HG03060 (cell line): ENCODE measurements around the gene TMEFF2.
"Not testable (repeated sequence)": the region's sequence is repeated elsewhere in the genome, so short reads cannot be mapped to it uniquely, and the experiment has no call there.

ENCODE experiments used
- ATAC-seq: cut with Tn5 transposase; IDR thresholded peaks from one replicate; pipeline ENCODE4 v1.9.1; 2021; ENCODE audit warnings: low read depth, moderate number of reproducible peaks; ENCODE audit not compliant: unreplicated experiment

The TMEFF2 gene

DNA sequence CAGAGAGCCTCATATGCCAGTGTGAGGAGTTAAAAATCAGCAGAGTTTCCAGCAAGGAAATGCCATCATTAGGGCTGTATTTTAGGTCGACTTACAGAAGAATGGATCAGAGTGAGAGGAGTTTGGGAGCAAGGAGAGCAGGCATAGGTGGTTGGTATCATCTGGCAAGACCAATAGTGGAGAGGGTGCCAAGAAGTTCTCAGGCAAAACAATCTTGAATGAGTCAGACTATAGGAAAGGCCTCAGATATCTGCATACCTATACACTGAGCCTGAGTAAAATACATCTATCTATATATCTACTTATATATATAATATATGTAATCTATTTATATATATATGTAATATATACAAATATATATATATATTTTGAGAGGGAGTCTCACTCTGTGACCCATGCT is 57.3 kb downstream of the TMEFF2 start:
- no peak for ATAC-seq

DNA sequence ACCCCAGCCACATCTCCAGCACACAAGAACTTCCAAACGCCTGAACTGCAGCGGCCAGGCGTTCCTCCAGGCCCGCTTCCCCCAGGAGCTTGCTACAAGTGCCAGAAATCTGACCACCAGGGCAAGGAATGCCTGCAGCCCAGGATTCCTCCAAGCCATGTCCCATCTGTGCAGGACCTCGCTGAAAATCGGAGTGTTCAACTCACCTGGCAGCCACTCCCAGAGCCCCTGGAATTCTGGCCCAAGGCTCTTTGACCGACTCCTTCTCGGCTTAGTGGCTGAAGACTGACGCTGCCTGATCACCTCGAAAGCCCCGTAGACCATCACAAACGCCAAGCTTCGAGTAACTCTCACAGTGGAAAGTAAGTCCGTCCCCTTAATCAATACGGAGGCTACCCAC is 62.1 kb downstream of the TMEFF2 start:
- not testable (repeated sequence) for ATAC-seq

DNA sequence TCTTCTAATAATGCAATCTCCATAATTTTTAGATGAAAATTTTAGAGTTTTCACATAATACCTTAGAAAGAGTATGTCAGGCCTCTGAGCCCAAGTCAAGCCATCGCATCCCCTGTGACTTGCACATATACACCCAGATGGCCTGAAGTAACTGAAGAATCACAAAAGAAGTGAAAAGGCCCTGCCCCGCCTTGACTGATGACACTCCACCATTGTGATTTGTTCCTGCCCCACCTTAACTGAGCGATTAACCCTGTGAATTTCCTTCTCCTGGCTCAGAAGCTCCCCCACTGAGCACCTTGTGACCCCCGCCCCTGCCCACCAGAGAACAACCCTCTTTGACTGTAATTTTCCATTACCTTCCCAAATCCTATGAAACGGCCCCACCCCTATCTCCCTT is 64.4 kb downstream of the TMEFF2 start:
- ATAC-seq: not testable (repeated sequence)

DNA sequence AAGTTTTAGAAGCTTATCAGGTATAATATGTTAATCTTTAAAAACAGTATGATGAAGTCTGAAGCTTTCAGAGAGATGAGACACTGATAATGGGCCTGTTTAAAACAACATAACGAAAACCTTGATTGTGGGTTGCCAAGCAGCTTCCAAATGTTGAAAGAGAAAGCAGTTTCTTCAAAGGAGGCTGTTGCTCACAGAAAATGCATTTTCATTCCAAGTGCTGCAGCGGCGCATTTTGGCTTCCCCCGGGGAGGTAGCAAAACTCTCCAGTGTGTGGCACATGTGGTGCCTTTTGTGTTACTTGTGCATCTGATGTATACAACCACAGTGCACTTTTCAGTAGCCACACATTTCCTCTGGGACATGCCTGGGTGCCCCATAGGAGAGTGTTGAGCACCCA is 66.1 kb downstream of the TMEFF2 start:
- no peak for ATAC-seq

DNA sequence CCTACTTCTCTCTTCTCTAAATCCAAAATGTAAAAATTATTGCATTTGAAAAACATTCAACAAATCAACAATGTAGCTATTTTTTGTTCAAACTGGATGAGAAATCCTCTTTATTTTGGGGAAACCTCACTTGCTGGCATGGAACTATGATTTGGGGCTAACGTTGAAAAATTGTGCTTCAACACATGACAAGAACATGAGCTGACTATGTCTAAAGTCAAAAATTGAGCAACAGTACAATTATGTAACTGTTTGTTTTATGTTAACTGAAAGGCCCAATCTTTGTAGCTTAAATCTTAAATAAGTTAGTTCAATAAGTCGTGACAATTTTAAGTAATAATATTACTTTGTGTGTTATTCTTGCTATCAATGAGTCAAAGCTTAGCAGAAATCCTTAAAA is 67.3 kb downstream of the TMEFF2 start:
- no peak for ATAC-seq

DNA sequence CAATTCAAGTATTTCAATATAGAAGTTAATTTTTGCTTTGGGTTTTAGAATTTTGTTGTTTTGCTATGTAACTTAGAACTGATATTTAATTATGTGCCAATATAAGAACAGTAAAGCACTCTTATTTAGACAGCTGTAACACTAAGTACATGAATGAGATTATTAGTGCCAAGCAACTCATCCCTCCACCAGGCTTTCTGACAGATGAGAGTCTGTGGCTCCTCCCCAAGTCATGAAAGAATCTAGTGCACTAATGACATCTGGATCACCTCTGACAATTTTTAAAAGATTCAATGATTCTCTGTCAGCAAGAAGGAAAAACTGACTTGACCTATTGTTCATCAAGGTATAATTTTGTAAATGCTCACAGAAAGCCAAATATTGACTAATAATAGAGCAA is 67.8 kb downstream of the TMEFF2 start:
- no peak for ATAC-seq

DNA sequence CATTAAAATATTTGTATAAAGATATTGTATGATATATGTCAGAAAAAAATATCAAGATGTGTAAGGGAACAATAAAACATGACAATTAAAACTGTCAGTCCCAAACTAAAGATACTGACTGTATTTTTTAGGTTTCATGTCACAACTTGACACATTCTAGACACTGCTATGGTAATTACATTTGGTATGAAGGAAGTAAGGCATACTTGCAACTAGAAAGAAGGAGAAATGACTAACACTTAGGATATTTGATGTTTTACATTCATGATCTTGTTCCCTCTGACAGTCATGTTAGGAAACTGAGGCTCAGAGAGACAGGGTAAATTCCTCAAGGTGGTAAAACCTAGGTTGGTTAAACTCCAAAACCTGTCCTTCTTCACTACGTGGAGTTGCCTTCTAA is 68.3 kb downstream of the TMEFF2 start:
- no peak for ATAC-seq

DNA sequence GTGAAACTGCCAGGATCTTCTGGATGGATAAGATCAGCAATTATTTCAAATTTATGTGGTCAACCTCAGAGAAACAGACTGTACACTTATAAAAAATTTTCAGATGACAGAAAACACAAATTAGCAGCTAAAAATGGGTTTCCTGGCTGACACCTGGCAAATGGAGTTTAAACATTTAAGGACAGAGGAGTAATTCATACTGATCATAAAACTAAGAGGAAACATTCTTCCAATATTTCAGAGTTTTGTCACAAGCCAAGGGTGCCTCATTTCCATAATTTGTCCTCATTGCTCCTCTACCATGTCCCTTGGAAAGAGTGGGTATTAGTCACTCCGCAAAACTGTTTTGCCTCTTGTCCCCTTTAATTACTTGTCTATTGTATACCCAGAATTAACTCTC is 70.2 kb downstream of the TMEFF2 start:
- no peak for ATAC-seq

DNA sequence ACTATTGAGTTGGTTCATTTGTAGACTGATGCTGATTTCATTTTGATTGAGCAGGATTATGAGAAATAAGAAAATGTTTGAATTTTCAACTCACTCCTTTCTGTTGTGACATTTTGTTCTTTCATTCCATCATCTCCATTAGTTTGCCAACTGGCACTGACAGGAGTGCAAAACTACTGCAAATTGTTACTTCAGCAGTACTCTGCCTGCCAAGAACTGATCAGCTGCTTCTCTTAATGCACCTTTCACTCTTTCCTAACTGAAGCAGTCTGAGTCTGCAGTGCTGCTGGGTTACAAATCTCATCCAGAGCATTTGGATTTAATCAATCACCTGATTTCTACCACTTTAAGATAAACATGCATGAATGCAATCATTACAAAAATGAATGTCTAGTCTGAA is 70.9 kb downstream of the TMEFF2 start:
- ATAC-seq: no peak

DNA sequence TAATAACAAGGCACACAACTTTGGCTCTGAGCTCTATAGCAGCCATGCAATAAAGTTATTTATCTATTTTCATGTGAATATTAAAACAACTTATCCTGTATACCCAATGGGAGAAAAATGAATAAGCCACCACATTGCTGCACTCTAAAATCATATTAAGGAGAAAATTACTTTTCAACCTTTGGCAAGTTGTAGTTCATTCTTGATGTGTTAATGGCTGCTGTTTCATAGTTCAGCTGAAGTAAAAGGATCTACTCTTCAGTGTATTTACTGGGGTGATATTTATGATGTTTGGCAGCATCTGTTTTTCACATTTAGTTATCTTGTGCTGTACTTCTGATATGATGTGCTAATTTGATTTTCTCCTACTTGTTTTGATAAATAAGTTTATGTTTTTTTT is 71.8 kb downstream of the TMEFF2 start:
- ATAC-seq: no peak

DNA sequence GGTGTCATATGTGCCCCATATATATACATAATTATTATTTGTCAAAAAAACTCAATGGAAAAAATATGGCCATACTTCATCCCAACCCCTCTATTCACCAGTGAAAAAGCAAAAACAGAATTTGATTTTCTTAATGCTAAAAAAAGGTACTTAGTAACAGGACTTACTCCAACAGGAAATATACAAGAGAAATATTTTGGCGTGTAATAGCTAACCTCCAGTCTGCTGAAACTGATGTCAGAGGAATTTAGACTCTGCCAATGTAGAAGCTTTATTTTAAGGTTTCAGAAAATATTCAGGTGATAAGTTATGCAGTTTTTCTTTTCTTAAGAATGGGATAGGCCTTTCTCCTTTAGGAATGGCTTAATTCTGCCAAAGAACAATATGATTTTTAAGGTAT is 72.6 kb downstream of the TMEFF2 start:
- ATAC-seq: no peak

DNA sequence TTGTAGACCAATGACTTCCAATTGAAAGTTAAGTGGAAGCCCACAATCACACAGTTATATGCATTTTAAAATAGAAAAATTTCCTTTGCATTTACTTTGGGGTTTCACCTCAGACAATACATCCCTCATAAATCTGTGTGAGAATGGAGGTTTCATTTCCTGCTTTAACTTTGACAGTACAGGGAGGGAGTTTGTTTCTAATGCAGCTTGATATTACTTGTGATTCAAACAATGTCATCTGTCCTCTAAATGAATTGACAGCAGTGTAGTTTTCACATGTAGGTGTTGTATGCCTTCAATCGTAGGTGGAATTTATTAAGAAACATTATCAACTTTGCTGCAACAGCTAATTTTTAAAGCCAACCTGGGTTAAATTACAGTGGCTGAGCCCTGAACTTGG is 75.2 kb downstream of the TMEFF2 start:
- ATAC-seq: no peak

DNA sequence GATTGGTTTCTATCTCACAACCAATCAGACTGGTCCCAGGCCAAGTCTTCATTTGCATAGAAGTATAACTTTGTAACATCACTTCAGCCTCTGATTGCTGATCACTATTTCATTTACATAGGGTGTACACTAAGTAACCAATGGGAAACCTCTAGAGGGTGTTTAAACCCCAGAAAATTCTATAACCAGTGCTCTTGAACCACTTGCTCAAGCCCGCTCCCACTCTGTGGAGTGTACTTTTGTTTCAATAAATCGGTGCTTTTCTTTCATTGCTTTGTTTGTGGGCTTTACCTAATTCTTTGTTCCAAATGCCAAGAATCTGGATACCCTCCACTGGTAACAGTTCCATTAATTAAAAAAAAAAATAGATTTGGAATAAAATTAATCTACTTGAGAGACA is 77.0 kb downstream of the TMEFF2 start:
- ATAC-seq: no peak

DNA sequence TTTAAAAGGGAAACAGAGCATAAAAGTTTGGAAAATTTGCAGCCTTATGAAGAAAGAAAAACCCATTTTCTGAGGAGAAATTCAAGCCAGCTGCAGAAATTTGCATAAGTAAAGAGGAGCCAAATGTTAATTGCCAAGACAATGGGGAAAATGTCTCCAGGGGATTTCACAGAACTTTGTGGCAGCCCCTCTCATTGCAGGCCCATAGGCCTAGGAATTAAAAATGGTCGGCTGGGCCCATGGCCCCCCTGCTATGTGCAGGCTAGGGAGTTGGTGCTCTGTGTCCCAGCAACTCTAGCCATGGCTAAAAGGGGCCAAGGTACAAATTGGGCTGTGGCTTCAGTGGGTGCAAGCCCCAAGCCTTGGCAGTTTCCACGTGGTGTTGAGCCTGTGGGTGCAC is 83.2 kb downstream of the TMEFF2 start:
- ATAC-seq: not testable (repeated sequence)

DNA sequence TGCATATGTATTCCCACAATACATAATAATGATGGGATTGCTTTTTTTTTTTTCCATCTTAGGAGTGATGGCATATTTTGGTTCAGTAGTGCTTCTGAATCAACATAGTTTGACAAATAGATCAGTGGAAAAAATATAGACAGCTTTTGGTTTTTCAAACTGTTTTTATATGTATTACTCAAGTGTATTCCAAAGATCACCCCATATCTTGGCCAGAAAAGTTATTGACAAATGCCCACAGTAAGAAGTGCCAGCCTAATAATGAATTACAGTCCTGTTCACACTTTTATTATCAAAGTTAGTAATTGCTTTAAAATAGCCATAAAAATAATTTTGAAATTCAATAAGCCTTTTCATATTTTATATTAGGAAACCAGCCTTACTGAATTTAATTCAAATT is 95.0 kb downstream of the TMEFF2 start:
- no peak for ATAC-seq

DNA sequence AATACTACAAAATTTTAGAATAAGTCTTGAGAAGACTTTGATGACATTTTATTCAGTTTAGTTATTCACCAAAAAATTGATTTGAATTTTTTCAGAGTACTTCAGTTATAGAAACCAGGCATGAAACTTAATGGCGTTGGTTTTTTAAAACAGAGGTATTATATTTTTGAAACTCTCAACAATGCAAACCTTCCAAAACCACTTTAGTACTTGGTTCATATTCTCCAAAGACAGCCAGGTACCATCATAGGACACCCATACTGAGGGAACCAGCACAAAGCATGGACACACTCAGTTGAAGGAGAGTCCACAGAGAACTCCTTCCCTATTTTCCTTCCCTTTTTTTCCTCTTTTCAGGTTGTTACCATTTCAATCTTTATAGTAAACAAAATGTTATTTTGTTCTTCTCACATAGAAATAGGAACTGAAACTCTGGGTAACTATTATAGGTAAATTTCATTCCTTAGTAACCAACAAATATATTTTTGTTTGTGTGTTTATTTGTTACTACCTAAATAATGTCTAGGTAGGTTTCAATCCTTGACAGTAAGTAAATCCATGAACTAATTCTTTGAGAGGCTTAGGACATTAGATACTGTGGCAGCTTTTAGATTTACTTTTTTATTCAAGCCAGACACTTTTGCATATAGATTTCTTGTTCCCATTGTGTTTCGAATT is 95.8 kb downstream of the TMEFF2 start:
- ATAC-seq: no peak

DNA sequence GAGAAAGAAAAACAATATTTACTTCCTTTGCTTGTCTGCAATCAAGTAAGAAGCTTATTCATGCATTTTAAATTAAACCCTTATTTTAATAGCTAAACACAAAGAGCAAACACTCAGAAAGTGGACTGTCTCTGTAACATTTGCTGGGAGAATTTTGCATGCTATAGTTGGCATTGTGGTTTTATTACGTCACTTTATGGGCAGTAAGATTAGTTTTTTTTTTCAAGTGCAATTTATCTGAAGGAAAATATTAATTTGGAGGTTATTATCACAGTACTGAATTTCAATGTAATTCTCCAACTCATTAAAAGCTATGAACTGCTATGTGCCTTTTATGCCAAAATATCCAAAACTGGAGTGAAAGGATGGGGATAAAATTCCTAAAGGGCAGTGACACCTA is 103.3 kb downstream of the TMEFF2 start:
- ATAC-seq: no peak

DNA sequence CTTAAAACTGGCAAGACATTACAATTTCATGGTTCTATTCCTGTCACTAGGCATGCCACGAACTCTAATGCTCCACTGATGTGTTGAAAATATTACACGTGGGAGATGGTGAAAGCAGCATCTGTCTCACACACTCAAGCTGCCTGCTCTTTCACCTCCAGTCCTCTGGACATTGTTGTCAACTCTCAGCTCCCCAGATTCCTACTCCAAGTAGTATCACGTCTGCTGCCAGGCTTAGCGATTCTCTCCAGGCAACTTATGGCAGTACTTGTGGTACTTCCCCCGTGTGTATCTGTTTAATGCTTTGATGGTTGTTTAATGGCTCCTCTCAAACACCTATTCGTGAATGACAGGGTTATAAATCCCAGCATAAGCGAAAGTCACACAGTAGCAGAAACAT is 103.8 kb downstream of the TMEFF2 start:
- no peak for ATAC-seq

DNA sequence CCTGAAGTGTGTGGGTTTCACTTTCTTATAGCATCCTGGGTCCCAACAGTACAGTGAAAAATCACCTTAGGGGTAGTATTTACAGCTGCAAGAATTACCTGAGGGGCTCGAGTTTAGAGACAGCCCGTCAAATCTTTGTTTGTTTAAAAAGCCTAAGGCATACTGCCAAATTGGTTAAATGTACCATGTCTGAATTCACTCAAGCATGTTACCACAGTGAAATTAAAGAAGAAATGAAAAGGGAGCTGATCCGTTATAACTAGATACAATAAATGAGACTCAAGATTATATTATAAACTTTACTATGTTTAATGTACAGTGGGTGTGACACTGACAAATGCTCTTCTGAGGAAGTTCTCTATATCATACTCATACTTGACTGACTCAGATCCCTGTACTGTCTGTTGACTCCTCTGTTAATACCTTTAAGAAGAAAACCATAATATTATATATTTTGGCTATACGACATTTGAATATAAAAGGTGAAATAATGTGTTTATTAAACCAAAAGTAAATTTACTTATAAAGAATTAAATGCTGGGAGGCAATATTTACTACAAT is 107.3 kb downstream of the TMEFF2 start:
- no peak for ATAC-seq

DNA sequence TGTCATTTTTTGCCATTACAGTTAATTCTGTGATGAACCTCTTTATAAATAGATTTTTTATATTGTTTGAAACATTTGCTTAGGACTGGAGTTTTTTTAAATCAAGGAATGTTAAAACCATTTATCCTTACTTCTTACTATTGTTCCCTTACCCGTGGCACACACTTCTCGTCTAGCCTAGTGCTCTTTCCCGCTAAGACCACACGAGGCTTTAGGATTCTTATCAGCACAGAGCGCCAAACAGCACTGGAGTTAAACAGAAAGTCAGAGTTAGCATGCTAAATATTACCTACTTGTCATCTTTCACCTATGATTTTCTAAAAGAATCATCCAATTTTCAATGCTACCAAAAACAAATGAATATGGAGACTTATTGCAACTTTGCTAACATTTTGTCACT is 112.6 kb downstream of the TMEFF2 start:
- no peak for ATAC-seq

DNA sequence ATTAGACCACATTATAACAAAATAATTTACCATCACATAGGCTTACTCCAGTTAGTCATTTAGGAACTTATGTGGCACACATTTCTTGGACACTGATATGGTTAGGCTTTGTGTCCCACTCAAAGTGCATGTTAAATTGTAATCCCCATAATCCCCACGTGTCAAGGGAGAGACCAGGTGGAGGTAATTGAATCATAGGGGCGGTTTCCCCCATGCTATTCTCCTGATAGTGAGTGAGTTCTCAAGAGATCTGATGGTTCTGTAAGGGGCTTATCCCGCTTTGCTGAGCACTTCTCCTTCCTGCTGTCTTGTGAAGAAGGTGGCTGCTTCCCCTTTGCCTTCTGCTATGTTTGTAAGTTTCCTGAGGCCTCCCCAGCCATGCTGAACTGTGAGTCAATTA is 114.6 kb downstream of the TMEFF2 start:
- ATAC-seq: not testable (repeated sequence)

DNA sequence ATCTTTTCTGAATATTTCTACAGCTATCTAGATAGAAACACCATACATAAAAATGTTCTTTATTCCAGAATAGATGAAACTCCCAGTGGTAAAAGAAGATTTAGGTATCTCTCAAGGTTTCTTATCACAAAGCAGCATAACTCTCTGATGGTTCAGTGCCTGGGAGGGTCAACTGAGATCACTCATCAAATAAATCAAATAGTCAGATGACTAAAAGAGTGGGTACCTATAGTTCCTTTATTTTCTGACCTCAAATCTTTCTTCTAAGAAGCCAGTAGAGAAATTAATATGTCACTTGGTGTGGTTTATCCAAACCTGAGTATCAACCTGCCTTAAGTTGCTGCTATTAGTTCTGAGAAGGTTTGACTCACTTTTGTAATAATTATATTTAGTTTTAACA is 120.9 kb downstream of the TMEFF2 start:
- no peak for ATAC-seq

DNA sequence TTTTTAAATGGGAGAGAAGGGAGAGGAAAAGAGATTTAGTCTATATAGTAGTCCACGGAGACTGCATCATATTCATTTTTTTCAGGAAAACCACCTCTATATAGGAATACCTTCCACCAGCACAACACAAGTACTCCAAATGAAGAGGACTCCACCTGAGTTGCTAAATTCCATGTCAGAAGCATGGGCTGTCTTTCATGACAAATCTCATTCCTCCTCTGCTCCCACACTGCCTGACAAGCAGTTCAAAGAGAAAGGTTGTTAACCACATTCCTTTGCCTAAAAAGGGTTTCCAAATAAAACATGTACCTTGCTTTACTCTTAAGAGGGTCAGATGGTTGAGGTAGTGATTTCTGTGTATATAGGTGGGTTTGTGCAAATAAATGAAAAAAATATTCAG is 122.0 kb downstream of the TMEFF2 start:
- no peak for ATAC-seq
